Thyroid gland (tissue), 4 donors: ENCODE measurements around the gene DST. TPM values are rescaled to one million over a fixed set of nuclear protein-coding genes. Genes with fewer than 3 reads are reported as not detected.

ENCODE experiments used
- DNase-seq, 2 donors: peaks; one replicate each; pipeline ENCODE4 v3.0.0-alpha.2; 2019
- H3K27ac ChIP-seq, 3 donors: fragments of 200-600 bp; sonication (generic); 1 replicate in 2 of 3; 2 replicates in 1 of 3; pipeline ENCODE4 v1.5.1; 2016 to 2019; ENCODE audit warnings: mild to moderate bottlenecking in 1 of 3, moderate library complexity in 1 of 3
- H3K27me3 ChIP-seq: fragments of 200-600 bp; sonication (generic); one replicate; pipeline ENCODE4 v1.5.1; 2019
- H3K36me3 ChIP-seq, 2 donors: fragments of 200-600 bp; sonication (generic); one replicate each; pipeline ENCODE4 v1.5.1; 2016 to 2019
- H3K4me1 ChIP-seq, 2 donors: fragments of 200-600 bp; sonication (generic); one replicate each; pipeline ENCODE4 v1.5.1; 2017 to 2019
- H3K4me3 ChIP-seq, 3 donors: fragments of 200-600 bp; sonication (generic); replicated peaks in 1 of 3; 1 replicate in 2 of 3; 2 replicates in 1 of 3; pipeline ENCODE4 v1.5.1; 2016; ENCODE audit warnings: mild to moderate bottlenecking in 1 of 3
- H3K9me3 ChIP-seq: fragments of 200-600 bp; sonication (generic); one replicate; pipeline ENCODE4 v1.5.1; 2017
- CTCF ChIP-seq, 6 experiments: fragments of 200-600 bp in 3 of 6; fragments of 450-650 bp in 3 of 6; sonication (generic) in 3 of 6; IDR thresholded peaks; one replicate each; pipeline ENCODE4 v1.5.1; 2016 to 2019; ENCODE audit warnings: antibody characterized with exemption in 6 of 6, mild to moderate bottlenecking in 2 of 6, inconsistent platforms in 1 of 6, moderate library complexity in 1 of 6
- POLR2A ChIP-seq, 2 donors: fragments of 450-650 bp; IDR thresholded peaks; one replicate each; pipeline ENCODE4 v1.6.1; 2017; ENCODE audit warnings: antibody characterized with exemption in 2 of 2, mild to moderate bottlenecking in 2 of 2, moderate library complexity in 1 of 2
- WGBS, 2 donors: methylation state at CpG; one replicate each; pipeline ENCODE4 v1.1.5; 2017; 5-methylcytosine and 5-hydroxymethylcytosine counted together
- intact Hi-C: fragments of 100-400 bp; cut with DNase I; formaldehyde crosslinking; loops from one replicate; pipeline ENCODE4 v1.15.1; 2023
- total RNA-seq, 4 donors: library from RNA; depleted of rRNA; stranded (reverse); fragments of >200 nt; gene quantifications; one replicate each; pipeline ENCODE4 v1.2.3, GENCODE V29; 2016

Gene DST
- total RNA-seq, 4 donors from 2014 or later = 99.8 to 169 (median 149) TPM

- intact Hi-C loops = no loop called here
- no peaks in the 10 kb centered on the region for H3K9me3 ChIP-seq
- TF ChIP-seq CTCF (IDR thresholded peaks at IDR 0.05) = no peak
- TF ChIP-seq POLR2A (IDR thresholded peaks at IDR 0.05) = no peak
- DNase-seq = no peak
- H3K36me3 ChIP-seq = no peaks in the 10 kb centered on the region
- peaks cover 0 to 16% of the 10 kb centered on the region in 2 donors for H3K4me1 ChIP-seq
- H3K4me3 ChIP-seq = no peak overlapping the region
- WGBS, 2 donors = 77 to 91% methylated on average over 5 of the region's 5 CpGs
- no peaks in the 10 kb centered on the region for H3K27me3 ChIP-seq
- no peak overlapping the region for H3K27ac ChIP-seq
Observed at GRCh38 chr6:56555438-56555872, 87.2 kb downstream of the DST start.

DNA sequence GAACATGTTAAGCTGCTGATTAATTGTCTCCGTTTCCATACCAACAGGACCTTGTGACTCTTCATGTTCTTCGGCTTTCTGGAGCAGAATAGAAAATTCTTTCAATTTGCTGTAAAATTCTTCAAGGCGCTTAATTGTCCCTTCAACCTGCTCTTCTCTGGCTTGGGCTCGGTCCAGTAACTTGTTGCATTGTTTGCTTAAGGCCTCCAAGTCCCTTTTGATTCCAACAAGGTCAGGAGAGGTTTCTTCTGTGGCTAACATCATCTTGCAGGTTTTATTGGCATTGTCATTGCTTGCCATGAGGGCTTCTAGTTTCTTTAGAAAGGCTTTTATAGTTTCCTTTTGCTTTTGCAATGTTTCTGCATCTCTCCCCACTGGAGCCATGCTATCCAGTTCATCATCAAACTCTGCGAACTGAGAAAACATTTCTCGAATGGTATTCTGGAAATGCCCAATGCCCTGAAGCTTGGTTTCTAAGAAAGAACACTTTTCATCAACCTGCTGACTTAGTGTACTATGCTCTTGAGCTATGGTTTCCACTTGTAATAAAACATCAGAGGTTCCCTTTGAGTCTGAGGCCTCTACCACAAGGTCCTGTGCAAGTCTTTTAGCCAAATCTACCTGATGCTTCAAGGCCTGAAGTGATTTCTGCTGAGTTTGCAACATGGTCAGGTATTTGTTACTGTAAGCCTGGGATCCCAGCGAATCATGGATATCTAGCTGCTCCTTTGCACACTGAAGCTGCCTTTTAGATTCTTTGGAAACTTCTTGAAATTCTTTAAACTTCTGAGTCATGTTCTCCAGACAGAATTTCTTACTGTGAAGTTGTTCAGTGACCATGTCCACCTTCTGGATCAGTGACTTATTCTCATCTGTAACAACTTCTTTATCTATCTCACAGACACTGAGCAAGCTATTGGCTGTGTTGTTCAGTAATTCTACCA is 90.2 kb downstream of the DST start:
- Histone ChIP-seq H3K4me1 (peaks cover 0 to 16% of the 10 kb centered on the region in 2 donors), H3K27ac (no peak overlapping the region), H3K4me3 (no peak overlapping the region), H3K27me3 (no peaks in the 10 kb centered on the region), H3K36me3 (no peaks in the 10 kb centered on the region), H3K9me3 (no peaks in the 10 kb centered on the region)
- DNase-seq = peak in 1 of 2 donors; percentile 10
- intact Hi-C loops = no loop called here
- WGBS, 2 donors = 82 to 83% methylated on average over 7 of the region's 7 CpGs
- TF ChIP-seq POLR2A (IDR thresholded peaks at IDR 0.05) = no peak
- no peak for TF ChIP-seq CTCF (IDR thresholded peaks at IDR 0.05)

GRCh38 chr6:56551409-56552120 is 91.1 kb downstream of the DST start:
- peaks cover 0 to 16% of the 10 kb centered on the region in 2 donors for H3K4me1 ChIP-seq
- H3K36me3 ChIP-seq = no peaks in the 10 kb centered on the region
- no peaks in the 10 kb centered on the region for H3K9me3 ChIP-seq
- H3K27ac ChIP-seq = no peak overlapping the region
- DNase-seq = no peak
- WGBS, 2 donors = 92 to 93% methylated on average over 3 of the region's 3 CpGs
- H3K4me3 ChIP-seq = no peak overlapping the region
- intact Hi-C loops = no loop called here
- TF ChIP-seq POLR2A (IDR thresholded peaks at IDR 0.05) (no peak), CTCF (IDR thresholded peaks at IDR 0.05) (no peak)
- no peaks in the 10 kb centered on the region for H3K27me3 ChIP-seq

DNA sequence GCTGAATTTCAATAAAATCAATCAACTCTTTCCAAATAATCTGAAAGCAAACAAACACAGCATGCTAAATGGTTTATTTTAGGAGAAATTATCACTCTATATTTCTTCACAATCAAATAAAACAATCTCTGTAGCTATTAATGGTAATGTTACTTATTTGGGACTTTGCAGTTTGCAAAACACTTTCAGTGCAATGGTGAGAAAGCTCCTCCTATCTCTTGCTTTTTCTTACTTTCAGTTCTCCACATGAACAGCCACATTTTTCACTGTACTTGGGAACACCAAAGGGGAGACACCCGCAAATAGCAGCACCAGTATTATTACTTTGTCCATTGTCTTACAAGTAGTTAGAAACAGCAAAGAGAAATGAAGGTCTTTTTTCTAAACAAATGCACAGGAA is 92.4 kb downstream of the DST start:
- Histone ChIP-seq H3K36me3 (no peaks in the 10 kb centered on the region), H3K27me3 (no peaks in the 10 kb centered on the region), H3K4me1 (peaks cover 0 to 16% of the 10 kb centered on the region in 2 donors), H3K4me3 (no peak overlapping the region), H3K27ac (no peak overlapping the region), H3K9me3 (no peaks in the 10 kb centered on the region)
- TF ChIP-seq POLR2A (IDR thresholded peaks at IDR 0.05) (no peak), CTCF (IDR thresholded peaks at IDR 0.05) (no peak)
- intact Hi-C loops = no loop called here
- 50 to 71% methylated on average over 1 of the region's 1 CpG for WGBS, 2 donors
- DNase-seq = no peak

- Histone ChIP-seq H3K27me3 (no peaks in the 10 kb centered on the region), H3K27ac (no peak overlapping the region), H3K36me3 (no peaks in the 10 kb centered on the region), H3K4me3 (no peak overlapping the region), H3K9me3 (no peaks in the 10 kb centered on the region), H3K4me1 (peaks cover 0 to 16% of the 10 kb centered on the region in 2 donors)
- 24 to 30% methylated on average over 2 of the region's 2 CpGs for WGBS, 2 donors
- TF ChIP-seq POLR2A (IDR thresholded peaks at IDR 0.05) (no peak), CTCF (IDR thresholded peaks at IDR 0.05) (peak in 4 of 6 experiments; percentile 22 to 59 (median 46))
- intact Hi-C loops = no loop called here
- no peak for DNase-seq
Observed at GRCh38 chr6:56549014-56549413, 93.7 kb downstream of the DST start.
